Neutrophil (primary cell): Measurements from ENCODE around the gene ID4.

Experiments used
- H3K27ac ChIP-seq: fragments of 200-600 bp; sonication (generic); 2 replicates; pipeline ENCODE4 v1.5.1; 2016; ENCODE audit warnings: mild to moderate bottlenecking, moderate library complexity
- H3K27me3 ChIP-seq: fragments of 200-600 bp; sonication (generic); 2 replicates; pipeline ENCODE4 v1.6.0; 2016; ENCODE audit warnings: mild to moderate bottlenecking
- H3K36me3 ChIP-seq: fragments of 200-600 bp; sonication (generic); 2 replicates; pipeline ENCODE4 v1.5.1; 2017
- H3K4me1 ChIP-seq, 2 experiments: fragments of 200-600 bp in 1 of 2; sonication (generic) in 1 of 2; 1 replicate in 1 of 2; 2 replicates in 1 of 2; pipeline versions ENCODE4 v1.5.1 to v1.6.1; 2013 to 2016; ENCODE audit warnings: low read depth in 1 of 2, low read length in 1 of 2, mild to moderate bottlenecking in 1 of 2, moderate library complexity in 1 of 2; ENCODE audit not compliant: control insufficient read depth in 1 of 2, insufficient read depth in 1 of 2
- H3K4me3 ChIP-seq, 2 experiments: fragments of 200-600 bp in 1 of 2; sonication (generic) in 1 of 2; 1 replicate in 1 of 2; 2 replicates in 1 of 2; pipeline ENCODE4 v1.5.1; 2013 to 2016; ENCODE audit warnings: low read depth in 1 of 2, low read length in 1 of 2, mild to moderate bottlenecking in 1 of 2, moderate library complexity in 1 of 2
- H3K9me3 ChIP-seq: fragments of 200-600 bp; sonication (generic); 2 replicates; pipeline ENCODE4 v1.5.1; 2016
- TF ChIP-seq, protein P1 (sequence below): fragments of 200-600 bp; sonication (generic); IDR thresholded peaks from 2 replicates; pipeline ENCODE4 v1.5.1; 2016; ENCODE audit warnings: antibody characterized with exemption

ID4 gene

DNA sequence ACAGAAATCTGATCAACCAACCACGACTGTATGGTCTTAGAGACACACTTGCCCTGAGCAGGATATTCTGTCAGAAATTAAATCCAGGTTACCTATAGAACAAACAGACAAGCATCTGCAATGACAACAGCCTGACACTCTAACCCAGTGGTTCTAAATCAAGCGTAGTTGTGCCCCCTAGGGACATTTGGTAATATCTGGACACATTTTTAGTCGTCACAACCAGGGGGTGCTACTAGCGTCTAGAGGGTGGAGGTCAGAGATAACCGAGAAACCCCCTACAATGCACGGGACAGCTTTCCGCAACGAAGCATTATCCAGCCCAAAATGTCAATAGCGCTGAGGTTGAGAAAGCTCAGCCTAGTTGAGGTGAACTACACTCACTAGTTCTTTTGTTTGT, 32.3 kb downstream of the ID4 start:
- H3K27me3 ChIP-seq, result no peaks in the 10 kb centered on the region
- TF ChIP-seq, protein P1, sequence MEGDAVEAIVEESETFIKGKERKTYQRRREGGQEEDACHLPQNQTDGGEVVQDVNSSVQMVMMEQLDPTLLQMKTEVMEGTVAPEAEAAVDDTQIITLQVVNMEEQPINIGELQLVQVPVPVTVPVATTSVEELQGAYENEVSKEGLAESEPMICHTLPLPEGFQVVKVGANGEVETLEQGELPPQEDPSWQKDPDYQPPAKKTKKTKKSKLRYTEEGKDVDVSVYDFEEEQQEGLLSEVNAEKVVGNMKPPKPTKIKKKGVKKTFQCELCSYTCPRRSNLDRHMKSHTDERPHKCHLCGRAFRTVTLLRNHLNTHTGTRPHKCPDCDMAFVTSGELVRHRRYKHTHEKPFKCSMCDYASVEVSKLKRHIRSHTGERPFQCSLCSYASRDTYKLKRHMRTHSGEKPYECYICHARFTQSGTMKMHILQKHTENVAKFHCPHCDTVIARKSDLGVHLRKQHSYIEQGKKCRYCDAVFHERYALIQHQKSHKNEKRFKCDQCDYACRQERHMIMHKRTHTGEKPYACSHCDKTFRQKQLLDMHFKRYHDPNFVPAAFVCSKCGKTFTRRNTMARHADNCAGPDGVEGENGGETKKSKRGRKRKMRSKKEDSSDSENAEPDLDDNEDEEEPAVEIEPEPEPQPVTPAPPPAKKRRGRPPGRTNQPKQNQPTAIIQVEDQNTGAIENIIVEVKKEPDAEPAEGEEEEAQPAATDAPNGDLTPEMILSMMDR, result no peak
- no peak overlapping the region for H3K4me3 ChIP-seq
- no peak overlapping the region for H3K27ac ChIP-seq
- no peaks in the 10 kb centered on the region for H3K9me3 ChIP-seq
- no peaks in the 10 kb centered on the region for H3K4me1 ChIP-seq
- no peaks in the 10 kb centered on the region for H3K36me3 ChIP-seq

DNA sequence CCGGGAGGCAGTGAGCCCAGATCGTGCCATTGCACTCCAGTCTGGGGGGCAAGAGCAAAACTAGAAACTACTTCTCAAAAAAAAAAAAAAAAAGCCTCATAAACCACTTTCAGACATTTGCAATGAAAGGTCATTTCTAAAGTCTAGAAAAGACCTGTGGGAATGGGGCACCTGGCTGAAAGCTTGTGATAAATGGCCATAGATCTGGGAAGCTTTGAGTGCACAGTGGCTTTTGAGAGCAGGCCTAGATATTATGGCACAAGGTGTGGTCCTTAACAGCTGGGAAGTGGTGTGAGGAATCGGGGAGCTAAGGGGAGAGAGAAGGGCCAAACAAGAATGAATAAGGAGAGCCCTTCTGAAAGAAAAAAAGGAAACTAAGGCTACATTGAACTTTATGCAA, 33.2 kb downstream of the ID4 start:
- TF ChIP-seq, protein P1, result no peak
- Histone ChIP-seq H3K9me3 (no peaks in the 10 kb centered on the region), H3K27me3 (no peaks in the 10 kb centered on the region), H3K27ac (no peak overlapping the region), H3K4me1 (no peaks in the 10 kb centered on the region), H3K36me3 (no peaks in the 10 kb centered on the region), H3K4me3 (no peak overlapping the region)

DNA sequence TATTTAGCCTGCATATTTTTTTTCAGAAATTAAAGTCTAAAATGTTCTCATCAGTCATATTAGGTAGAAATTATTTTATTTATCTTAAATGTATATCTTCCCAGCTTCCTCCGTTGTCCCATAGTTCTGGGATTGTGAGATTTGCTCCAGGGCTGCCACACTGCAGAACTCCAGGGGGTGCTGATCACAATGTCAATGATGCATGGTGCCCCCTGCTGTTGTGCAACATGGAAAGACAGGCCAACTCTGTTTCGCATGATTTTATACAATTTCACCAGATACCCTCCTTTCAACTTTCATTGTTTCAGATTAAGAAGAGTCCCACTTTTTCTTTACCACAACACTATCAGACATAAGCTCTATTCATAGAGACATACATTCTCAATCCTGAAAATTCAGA, 35.9 kb downstream of the ID4 start:
- Histone ChIP-seq H3K4me3 (no peak overlapping the region), H3K27me3 (no peaks in the 10 kb centered on the region), H3K9me3 (no peaks in the 10 kb centered on the region), H3K27ac (no peak overlapping the region), H3K36me3 (no peaks in the 10 kb centered on the region), H3K4me1 (no peaks in the 10 kb centered on the region)
- TF ChIP-seq, protein P1, result no peak

DNA sequence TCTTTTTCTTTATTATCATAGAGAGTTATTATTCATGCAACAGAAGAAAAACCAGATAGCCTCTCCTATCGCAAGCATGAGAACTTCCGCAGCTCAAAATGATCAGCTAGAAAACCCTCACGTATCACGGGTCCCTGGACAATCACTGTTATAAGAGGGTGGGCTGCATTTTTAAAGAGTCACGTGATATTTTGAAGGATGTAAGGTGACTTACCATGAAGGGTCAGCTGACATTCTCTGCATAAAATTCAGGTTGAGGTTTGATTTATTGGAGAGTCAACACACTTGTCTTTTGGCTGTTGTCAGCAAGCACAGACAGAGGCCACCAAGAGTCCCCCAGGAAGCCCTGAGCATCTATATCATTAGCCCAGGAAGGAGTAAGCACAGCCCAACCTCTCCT, 39.5 kb downstream of the ID4 start:
- TF ChIP-seq, protein P1, result no peak
- H3K27me3 ChIP-seq, result no peaks in the 10 kb centered on the region
- H3K4me3 ChIP-seq, result no peak overlapping the region
- no peaks in the 10 kb centered on the region for H3K4me1 ChIP-seq
- H3K9me3 ChIP-seq, result no peaks in the 10 kb centered on the region
- no peaks in the 10 kb centered on the region for H3K36me3 ChIP-seq
- H3K27ac ChIP-seq, result no peak overlapping the region

DNA sequence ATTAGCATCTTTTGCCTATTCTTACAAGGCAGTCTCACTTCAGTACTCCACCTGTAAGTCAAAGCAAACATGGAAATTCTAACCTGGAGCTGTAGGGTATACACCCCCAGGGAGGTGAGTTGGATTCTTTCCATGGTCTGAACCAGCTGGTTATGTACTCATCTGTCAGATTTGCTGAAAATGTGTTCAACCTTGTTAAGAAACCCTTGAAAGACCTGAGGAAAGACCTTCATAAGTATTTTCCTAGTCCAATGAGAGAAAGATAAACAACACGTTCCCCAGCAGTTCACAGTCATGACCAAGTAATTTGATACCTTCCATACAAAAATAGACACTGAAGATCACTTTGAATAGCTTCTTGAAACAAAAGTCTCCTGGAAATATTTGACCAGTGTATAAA, 42.5 kb downstream of the ID4 start:
- TF ChIP-seq, protein P1, result no peak
- H3K36me3 ChIP-seq, result no peaks in the 10 kb centered on the region
- H3K4me3 ChIP-seq, result no peak overlapping the region
- H3K27ac ChIP-seq, result no peak overlapping the region
- H3K9me3 ChIP-seq, result no peaks in the 10 kb centered on the region
- H3K27me3 ChIP-seq, result no peaks in the 10 kb centered on the region
- H3K4me1 ChIP-seq, result no peaks in the 10 kb centered on the region

DNA sequence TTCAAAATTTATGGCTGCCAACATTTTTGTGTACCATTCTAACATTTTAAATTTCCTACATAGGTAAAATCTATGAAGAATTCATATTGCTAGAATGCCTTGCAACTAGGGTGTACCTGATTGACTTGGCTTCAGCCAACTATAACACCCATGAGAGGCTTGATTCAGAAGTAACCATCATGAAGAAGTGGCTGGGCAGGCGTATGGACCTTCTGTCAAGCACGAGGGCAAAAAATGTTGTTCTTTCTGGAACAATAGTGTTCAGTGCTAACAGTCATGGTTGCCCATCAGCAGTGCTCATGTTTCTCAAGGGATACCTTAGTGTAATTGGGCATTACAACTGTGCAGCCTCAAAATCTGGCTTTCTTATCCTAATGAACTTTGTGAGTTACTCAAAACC, 42.9 kb downstream of the ID4 start:
- H3K27me3 ChIP-seq, result no peaks in the 10 kb centered on the region
- TF ChIP-seq, protein P1, result no peak

More for the DNA sequence above, 42.9 kb downstream of the ID4 start:
- Histone ChIP-seq H3K4me1 (no peaks in the 10 kb centered on the region), H3K36me3 (no peaks in the 10 kb centered on the region), H3K9me3 (no peaks in the 10 kb centered on the region), H3K27ac (no peak overlapping the region), H3K4me3 (no peak overlapping the region)
